ENCODE results near the gene RBM3.

Gene RBM3

GRCh38 chrX:48560681-48561080 lies 13.6 kb upstream of the RBM3 start:
- H3K14ac ChIP-seq (ENCODE audit: low read length in 2 of 2) = no peak overlapping the region
- no peak overlapping the region for H3K27ac ChIP-seq (ENCODE audit: low read length, poor library complexity, severe bottlenecking)
- H3K27me3 ChIP-seq (ENCODE audit: control insufficient read depth in 1 of 2, insufficient read depth in 1 of 2, low read length in 2 of 2) = no peaks in the 10 kb centered on the region
- H2AK5ac ChIP-seq (ENCODE audit: low read length, severe bottlenecking) = no peak overlapping the region
- peaks cover 32 to 36% of the 10 kb centered on the region in 2 experiments for H3K36me3 ChIP-seq (ENCODE audit: control insufficient read depth in 1 of 2, insufficient read depth in 2 of 2, low read depth in 1 of 2, low read length in 2 of 2)
- H3K4me3 ChIP-seq (ENCODE audit: insufficient read depth in 1 of 2, low read depth in 1 of 2, low read length in 2 of 2) = no peak overlapping the region
- no peak overlapping the region for H4K91ac ChIP-seq (ENCODE audit: low read length)
- no peak overlapping the region for H3K9ac ChIP-seq (ENCODE audit: low read length)
- no peak overlapping the region for H3K4me2 ChIP-seq (ENCODE audit: low read length, poor library complexity, severe bottlenecking)
- no peak overlapping the region for H2BK120ac ChIP-seq (ENCODE audit: low read depth, low read length)
- no peak for DNase-seq
- 98% methylated on average over 11 of the region's 12 CpGs for WGBS
- peak overlapping the region; percentile 17 for H4K8ac ChIP-seq (ENCODE audit: low read length)
- H2AFZ ChIP-seq (ENCODE audit: low read depth, low read length) = no peak overlapping the region
- H2BK12ac ChIP-seq (ENCODE audit: low read length in 2 of 2) = no peak overlapping the region
- H3K79me1 ChIP-seq (replicated peaks; ENCODE audit: low read length, poor library complexity, severe bottlenecking) = peaks cover 9% of the 10 kb centered on the region
- no peak overlapping the region for H3K4ac ChIP-seq (ENCODE audit: low read depth in 1 of 2, low read length in 2 of 2)
- H3K18ac ChIP-seq (ENCODE audit: low read depth in 1 of 2, low read length in 2 of 2) = no peak overlapping the region
- H2BK5ac ChIP-seq (ENCODE audit: low read depth, low read length, poor library complexity, severe bottlenecking) = no peak overlapping the region
- no peak overlapping the region for H2BK15ac ChIP-seq (ENCODE audit: low read depth, poor library complexity, severe bottlenecking)
- H3K23ac ChIP-seq (ENCODE audit: low read length in 2 of 2) = no peak overlapping the region
- H3K4me1 ChIP-seq (ENCODE audit: control insufficient read depth, insufficient read depth, low read depth, low read length) = no peaks in the 10 kb centered on the region
- H3K9me3 ChIP-seq (ENCODE audit: control insufficient read depth, low read length) = no peaks in the 10 kb centered on the region

- H3K23ac ChIP-seq (ENCODE audit: low read length in 2 of 2) = no peak overlapping the region
- no CpG with 5 or more reads among the region's 1 CpG for WGBS
Observed at GRCh38 chrX:48569958-48570357, 4.3 kb upstream of the RBM3 start.

DNA sequence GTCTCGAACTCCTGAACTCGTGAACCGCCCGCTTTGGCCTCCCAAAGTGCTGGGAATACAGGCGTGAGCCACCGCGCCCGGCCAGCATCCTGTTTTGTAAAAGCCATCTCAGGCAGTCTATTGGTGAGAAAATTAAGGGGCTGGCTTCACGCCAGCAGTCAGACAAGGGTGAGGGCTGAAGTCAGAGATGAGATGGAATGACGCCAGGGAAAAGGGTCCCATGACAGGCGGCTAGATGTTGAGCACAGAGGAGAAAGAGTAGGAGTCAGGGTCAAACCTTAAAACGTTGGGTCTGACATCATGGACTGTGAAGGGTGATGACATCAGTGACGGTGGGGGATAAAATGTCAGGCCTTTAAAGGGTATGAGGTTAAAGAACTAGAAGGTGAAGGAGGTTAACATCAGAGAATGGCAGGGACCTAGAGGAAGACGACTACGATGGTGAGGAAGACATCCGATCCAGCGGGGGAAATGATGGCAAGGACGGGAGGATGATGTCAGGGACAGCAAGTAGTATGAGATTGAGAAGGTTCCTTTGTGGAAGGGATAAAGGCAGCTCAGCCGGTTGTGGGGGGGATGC lies 504 bp upstream of the RBM3 start:
- H3K4me1 ChIP-seq (ENCODE audit: control insufficient read depth, insufficient read depth, low read depth, low read length) = peaks cover 12% of the 10 kb centered on the region
- peak overlapping the region; percentile 63 for H3K27ac ChIP-seq (ENCODE audit: low read length, poor library complexity, severe bottlenecking)
- H2BK12ac ChIP-seq (ENCODE audit: low read length in 2 of 2) = no peak overlapping the region
- H2AK5ac ChIP-seq (ENCODE audit: low read length, severe bottlenecking) = peak overlapping the region; percentile 98
- peak overlapping the region; percentile 100 for H3K9ac ChIP-seq (ENCODE audit: low read length)
- peak overlapping the region; percentile 38 to 86 for H3K18ac ChIP-seq (ENCODE audit: low read depth in 1 of 2, low read length in 2 of 2)
- peak overlapping the region; percentile 49 for H2BK120ac ChIP-seq (ENCODE audit: low read depth, low read length)
- 65% methylated on average over 17 of the region's 19 CpGs for WGBS
- H3K9me3 ChIP-seq (ENCODE audit: control insufficient read depth, low read length) = no peaks in the 10 kb centered on the region
- peak overlapping the region; percentile 65 to 81 for H3K4ac ChIP-seq (ENCODE audit: low read depth in 1 of 2, low read length in 2 of 2)
- no peak overlapping the region for H3K14ac ChIP-seq (ENCODE audit: low read length in 2 of 2)
- peak overlapping the region; percentile 88 for H4K8ac ChIP-seq (ENCODE audit: low read length)
- H4K91ac ChIP-seq (ENCODE audit: low read length) = peak overlapping the region; percentile 92
- H3K23ac ChIP-seq (ENCODE audit: low read length in 2 of 2) = no peak overlapping the region
- DNase-seq = no peak
- peak overlapping the region; percentile 44 for H3K4me2 ChIP-seq (ENCODE audit: low read length, poor library complexity, severe bottlenecking)
- H2BK5ac ChIP-seq (ENCODE audit: low read depth, low read length, poor library complexity, severe bottlenecking) = no peak overlapping the region
- peaks cover 17 to 38% of the 10 kb centered on the region in 2 experiments for H3K36me3 ChIP-seq (ENCODE audit: control insufficient read depth in 1 of 2, insufficient read depth in 2 of 2, low read depth in 1 of 2, low read length in 2 of 2)
- no peak overlapping the region for H2AFZ ChIP-seq (ENCODE audit: low read depth, low read length)
- H2BK15ac ChIP-seq (ENCODE audit: low read depth, poor library complexity, severe bottlenecking) = no peak overlapping the region
- H3K27me3 ChIP-seq (ENCODE audit: control insufficient read depth in 1 of 2, insufficient read depth in 1 of 2, low read length in 2 of 2) = no peaks in the 10 kb centered on the region
- H3K79me1 ChIP-seq (replicated peaks; ENCODE audit: low read length, poor library complexity, severe bottlenecking) = no peaks in the 10 kb centered on the region
- peak overlapping the region; percentile 34 to 92 for H3K4me3 ChIP-seq (ENCODE audit: insufficient read depth in 1 of 2, low read depth in 1 of 2, low read length in 2 of 2)

More at GRCh38 chrX:48569958-48570357, 4.3 kb upstream of the RBM3 start:
- Histone ChIP-seq H4K91ac (ENCODE audit: low read length) (no peak overlapping the region), H3K9me3 (ENCODE audit: control insufficient read depth, low read length) (no peaks in the 10 kb centered on the region), H3K9ac (ENCODE audit: low read length) (peak overlapping the region; percentile 38), H3K14ac (ENCODE audit: low read length in 2 of 2) (no peak overlapping the region), H2BK12ac (ENCODE audit: low read length in 2 of 2) (peak overlapping the region in 1 of 2 experiments; percentile 63), H2BK5ac (ENCODE audit: low read depth, low read length, poor library complexity, severe bottlenecking) (no peak overlapping the region), H3K79me1 (replicated peaks; ENCODE audit: low read length, poor library complexity, severe bottlenecking) (no peaks in the 10 kb centered on the region), H2BK120ac (ENCODE audit: low read depth, low read length) (no peak overlapping the region), H2AFZ (ENCODE audit: low read depth, low read length) (no peak overlapping the region), H3K4me3 (ENCODE audit: insufficient read depth in 1 of 2, low read depth in 1 of 2, low read length in 2 of 2) (no peak overlapping the region), H3K27me3 (ENCODE audit: control insufficient read depth in 1 of 2, insufficient read depth in 1 of 2, low read length in 2 of 2) (no peaks in the 10 kb centered on the region), H3K27ac (ENCODE audit: low read length, poor library complexity, severe bottlenecking) (no peak overlapping the region), H4K8ac (ENCODE audit: low read length) (no peak overlapping the region), H3K4me1 (ENCODE audit: control insufficient read depth, insufficient read depth, low read depth, low read length) (peaks cover 3% of the 10 kb centered on the region), H2AK5ac (ENCODE audit: low read length, severe bottlenecking) (no peak overlapping the region), H3K36me3 (ENCODE audit: control insufficient read depth in 1 of 2, insufficient read depth in 2 of 2, low read depth in 1 of 2, low read length in 2 of 2) (peaks cover 0 to under 1% of the 10 kb centered on the region in 2 experiments), H2BK15ac (ENCODE audit: low read depth, poor library complexity, severe bottlenecking) (no peak overlapping the region), H3K4ac (ENCODE audit: low read depth in 1 of 2, low read length in 2 of 2) (peak overlapping the region in 1 of 2 experiments; percentile 26), H3K18ac (ENCODE audit: low read depth in 1 of 2, low read length in 2 of 2) (no peak overlapping the region), H3K4me2 (ENCODE audit: low read length, poor library complexity, severe bottlenecking) (no peak overlapping the region)
- DNase-seq = no peak

- peak overlapping the region; percentile 100 for H3K9ac ChIP-seq (ENCODE audit: low read length)
- H3K4me2 ChIP-seq (ENCODE audit: low read length, poor library complexity, severe bottlenecking) = peak overlapping the region; percentile 49
- H3K18ac ChIP-seq (ENCODE audit: low read depth in 1 of 2, low read length in 2 of 2) = peak overlapping the region in 1 of 2 experiments; percentile 28
- H3K4me3 ChIP-seq (ENCODE audit: insufficient read depth in 1 of 2, low read depth in 1 of 2, low read length in 2 of 2) = peak overlapping the region; percentile 44 to 92
- peak overlapping the region in 1 of 2 experiments; percentile 84 for H3K4ac ChIP-seq (ENCODE audit: low read depth in 1 of 2, low read length in 2 of 2)
- no peak for DNase-seq
- H3K79me1 ChIP-seq (replicated peaks; ENCODE audit: low read length, poor library complexity, severe bottlenecking) = no peaks in the 10 kb centered on the region
- no peak overlapping the region for H4K8ac ChIP-seq (ENCODE audit: low read length)
- H3K14ac ChIP-seq (ENCODE audit: low read length in 2 of 2) = peak overlapping the region in 1 of 2 experiments; percentile 53
- H2BK120ac ChIP-seq (ENCODE audit: low read depth, low read length) = no peak overlapping the region
- H3K27me3 ChIP-seq (ENCODE audit: control insufficient read depth in 1 of 2, insufficient read depth in 1 of 2, low read length in 2 of 2) = no peaks in the 10 kb centered on the region
- H3K36me3 ChIP-seq (ENCODE audit: control insufficient read depth in 1 of 2, insufficient read depth in 2 of 2, low read depth in 1 of 2, low read length in 2 of 2) = peaks cover 21 to 53% of the 10 kb centered on the region in 2 experiments
- no peak overlapping the region for H2BK5ac ChIP-seq (ENCODE audit: low read depth, low read length, poor library complexity, severe bottlenecking)
- peaks cover 12% of the 10 kb centered on the region for H3K4me1 ChIP-seq (ENCODE audit: control insufficient read depth, insufficient read depth, low read depth, low read length)
- H2AFZ ChIP-seq (ENCODE audit: low read depth, low read length) = no peak overlapping the region
- peak overlapping the region in 1 of 2 experiments; percentile 15 for H2BK12ac ChIP-seq (ENCODE audit: low read length in 2 of 2)
- H3K27ac ChIP-seq (ENCODE audit: low read length, poor library complexity, severe bottlenecking) = no peak overlapping the region
- peak overlapping the region; percentile 22 for H2AK5ac ChIP-seq (ENCODE audit: low read length, severe bottlenecking)
- WGBS = 70% methylated on average over 13 of the region's 13 CpGs
- no peak overlapping the region for H2BK15ac ChIP-seq (ENCODE audit: low read depth, poor library complexity, severe bottlenecking)
- no peak overlapping the region for H3K23ac ChIP-seq (ENCODE audit: low read length in 2 of 2)
- no peaks in the 10 kb centered on the region for H3K9me3 ChIP-seq (ENCODE audit: control insufficient read depth, low read length)
- no peak overlapping the region for H4K91ac ChIP-seq (ENCODE audit: low read length)
Observed at GRCh38 chrX:48575642-48576041, 1.4 kb downstream of the RBM3 start.
